Measurements from ENCODE around the gene XKR7.
"Not testable (repeated sequence)": the region's sequence is repeated elsewhere in the genome, so short reads cannot be mapped to it uniquely, and the experiment has no call there.

XKR7 gene

GRCh38 chr20:31967830-31968249, at the start of gene XKR7:
Gene XKR7, plus strand, starts transcription at chr20:31968151. Its CDS starts 25 bp downstream, at chr20:31968176.
- no peak for TF ChIP-seq ZNF274 (IDR thresholded peaks at IDR 0.05; ENCODE audit: low read depth, low read length)
- H3K4me3 ChIP-seq (ENCODE audit: low read length): no peak within 1 kb of the TSS

- no peak for TF ChIP-seq ZNF274 (IDR thresholded peaks at IDR 0.05; ENCODE audit: low read depth, low read length)
Measured at GRCh38 chr20:31918466-31919105, 49.4 kb upstream of the XKR7 start.

GRCh38 chr20:31919410-31920155, 48.4 kb upstream of the XKR7 start:
- no peak for TF ChIP-seq ZNF274 (IDR thresholded peaks at IDR 0.05; ENCODE audit: low read depth, low read length)

More at GRCh38 chr20:31918466-31919105, 49.4 kb upstream of the XKR7 start:
- no peak overlapping the region for H3K4me3 ChIP-seq (ENCODE audit: low read length)

GRCh38 chr20:31920275-31920855, 47.6 kb upstream of the XKR7 start:
- H3K4me3 ChIP-seq (ENCODE audit: low read length): no peak overlapping the region
- no peak for TF ChIP-seq ZNF274 (IDR thresholded peaks at IDR 0.05; ENCODE audit: low read depth, low read length)

More at GRCh38 chr20:31919410-31920155, 48.4 kb upstream of the XKR7 start:
- no peak overlapping the region for H3K4me3 ChIP-seq (ENCODE audit: low read length)

GRCh38 chr20:31921480-31921879, 46.5 kb upstream of the XKR7 start:
- H3K4me3 ChIP-seq (ENCODE audit: low read length): not testable (repeated sequence)

- TF ChIP-seq ZNF274 (IDR thresholded peaks at IDR 0.05; ENCODE audit: low read depth, low read length): no peak
Measured at GRCh38 chr20:31922181-31922580, 45.8 kb upstream of the XKR7 start.

GRCh38 chr20:31922588-31922987, 45.4 kb upstream of the XKR7 start:
- no peak for TF ChIP-seq ZNF274 (IDR thresholded peaks at IDR 0.05; ENCODE audit: low read depth, low read length)

More at GRCh38 chr20:31922181-31922580, 45.8 kb upstream of the XKR7 start:
- no peak overlapping the region for H3K4me3 ChIP-seq (ENCODE audit: low read length)

GRCh38 chr20:31923388-31924331, 44.3 kb upstream of the XKR7 start:
- H3K4me3 ChIP-seq (ENCODE audit: low read length): no peak overlapping the region

More at GRCh38 chr20:31922588-31922987, 45.4 kb upstream of the XKR7 start:
- H3K4me3 ChIP-seq (ENCODE audit: low read length): no peak overlapping the region

GRCh38 chr20:31924561-31924960, 43.4 kb upstream of the XKR7 start:
- TF ChIP-seq ZNF274 (IDR thresholded peaks at IDR 0.05; ENCODE audit: low read depth, low read length): no peak
- H3K4me3 ChIP-seq (ENCODE audit: low read length): no peak overlapping the region

More at GRCh38 chr20:31923388-31924331, 44.3 kb upstream of the XKR7 start:
- TF ChIP-seq ZNF274 (IDR thresholded peaks at IDR 0.05; ENCODE audit: low read depth, low read length): no peak

GRCh38 chr20:31925631-31926030, 42.3 kb upstream of the XKR7 start:
- TF ChIP-seq ZNF274 (IDR thresholded peaks at IDR 0.05; ENCODE audit: low read depth, low read length): no peak

GRCh38 chr20:31926493-31926892, 41.5 kb upstream of the XKR7 start:
- no peak for TF ChIP-seq ZNF274 (IDR thresholded peaks at IDR 0.05; ENCODE audit: low read depth, low read length)
- H3K4me3 ChIP-seq (ENCODE audit: low read length): no peak overlapping the region

More at GRCh38 chr20:31925631-31926030, 42.3 kb upstream of the XKR7 start:
- no peak overlapping the region for H3K4me3 ChIP-seq (ENCODE audit: low read length)

GRCh38 chr20:31927627-31928159, 40.3 kb upstream of the XKR7 start:
- no peak for TF ChIP-seq ZNF274 (IDR thresholded peaks at IDR 0.05; ENCODE audit: low read depth, low read length)
- H3K4me3 ChIP-seq (ENCODE audit: low read length): no peak overlapping the region

GRCh38 chr20:31929631-31930030, 38.3 kb upstream of the XKR7 start:
- not testable (repeated sequence) for H3K4me3 ChIP-seq (ENCODE audit: low read length)

GRCh38 chr20:31930779-31931178, 37.2 kb upstream of the XKR7 start:
- no peak for TF ChIP-seq ZNF274 (IDR thresholded peaks at IDR 0.05; ENCODE audit: low read depth, low read length)
- no peak overlapping the region for H3K4me3 ChIP-seq (ENCODE audit: low read length)
